NOMO-1 treated with DMSO at 0.1 percent for 48 hours (cell line): ENCODE measurements around the gene CHN2.
"Not testable (repeated sequence)": the region's sequence is repeated elsewhere in the genome, so short reads cannot be mapped to it uniquely, and the experiment has no call there.

Source experiments
- DNase-seq: peaks from one replicate; lab custom pipeline; 2025; ENCODE audit not compliant: unreplicated experiment; lab: John Stamatoyannopoulos, UW

Gene CHN2

GRCh38 chr7:29255199-29255878, 60.8 kb downstream of the CHN2 start:
- DNase-seq, result no peak

GRCh38 chr7:29255906-29256692, 61.5 kb downstream of the CHN2 start:
- no peak for DNase-seq

GRCh38 chr7:29256693-29257002, 62.1 kb downstream of the CHN2 start:
- DNase-seq, result no peak

- DNase-seq, result no peak
These were observed 64.4 kb downstream of the CHN2 start for GRCh38 chr7:29258951-29259350.

GRCh38 chr7:29262191-29262917, 67.8 kb downstream of the CHN2 start:
- no peak for DNase-seq

GRCh38 chr7:29263601-29264207, 69.1 kb downstream of the CHN2 start:
- DNase-seq, result not testable (repeated sequence)

- DNase-seq, result peak; percentile 39
These were observed 70.8 kb downstream of the CHN2 start for GRCh38 chr7:29265208-29265923.

- DNase-seq, result no peak
These were observed 75.4 kb downstream of the CHN2 start for GRCh38 chr7:29269935-29270334.

- DNase-seq, result peak; percentile 69
These were observed 76.2 kb downstream of the CHN2 start for GRCh38 chr7:29270594-29271318.

GRCh38 chr7:29271319-29271658, 76.7 kb downstream of the CHN2 start:
- no peak for DNase-seq

GRCh38 chr7:29272057-29272456, 77.5 kb downstream of the CHN2 start:
- no peak for DNase-seq

GRCh38 chr7:29274146-29275017, 79.8 kb downstream of the CHN2 start:
- peak; percentile 29 for DNase-seq

- no peak for DNase-seq
These were observed 80.4 kb downstream of the CHN2 start for GRCh38 chr7:29275018-29275318.

- no peak for DNase-seq
These were observed 80.9 kb downstream of the CHN2 start for GRCh38 chr7:29275493-29275892.

- no peak for DNase-seq
These were observed 81.6 kb downstream of the CHN2 start for GRCh38 chr7:29276199-29276598.

- DNase-seq, result no peak
These were observed 82.2 kb downstream of the CHN2 start for GRCh38 chr7:29276806-29277205.

GRCh38 chr7:29277436-29278215, 83.1 kb downstream of the CHN2 start:
- DNase-seq, result no peak

GRCh38 chr7:29278337-29279069, 83.9 kb downstream of the CHN2 start:
- DNase-seq, result no peak
